Calu3 (cell line): ENCODE results near the gene MEST. TPM values are rescaled to one million over a fixed set of nuclear protein-coding genes. Genes with fewer than 3 reads are reported as not detected.

Experiments used
- BruUV-seq: library from RNA; stranded (reverse); fragments of 400-500 nt; replicated peaks from 2 replicates; lab custom pipeline; 2021; lab: Mats Ljungman, UMichigan
- CTCF ChIA-PET: fragments of 300-600 bp; sonication (Branson Sonifier 250); formaldehyde crosslinking; loops from one replicate; lab custom pipeline; 2022; ENCODE audit warnings: antibody characterized with exemption; lab: Charles Lee
- DNase-seq: peaks from one replicate; pipeline ENCODE4 v3.0.0; 2022
- H3K27ac Mint-ChIP-seq: one replicate; pipeline ENCODE4 v1.8.0; 2022; ENCODE audit warnings: mixed read lengths; ENCODE audit not compliant: unreplicated experiment
- H3K27me3 Mint-ChIP-seq: one replicate; pipeline ENCODE4 v1.8.0; 2022; ENCODE audit warnings: mixed read lengths; ENCODE audit not compliant: unreplicated experiment
- H3K36me3 Mint-ChIP-seq: one replicate; pipeline ENCODE4 v1.8.0; 2022; ENCODE audit warnings: mild to moderate bottlenecking, moderate library complexity, mixed read lengths; ENCODE audit not compliant: insufficient read depth, unreplicated experiment
- H3K4me1 Mint-ChIP-seq: one replicate; pipeline ENCODE4 v1.8.0; 2022; ENCODE audit warnings: mild to moderate bottlenecking, low read depth, mixed read lengths; ENCODE audit not compliant: unreplicated experiment
- H3K4me3 Mint-ChIP-seq: one replicate; pipeline ENCODE4 v1.8.0; 2022; ENCODE audit warnings: mild to moderate bottlenecking, low read depth, moderate library complexity, mixed read lengths; ENCODE audit not compliant: unreplicated experiment
- H3K9me3 Mint-ChIP-seq: one replicate; pipeline ENCODE4 v1.8.0; 2022; ENCODE audit warnings: low read depth, mixed read lengths; ENCODE audit not compliant: unreplicated experiment
- CTCF ChIP-seq: fragments of 200-600 bp; IDR thresholded peaks from one replicate; pipeline ENCODE4 v1.8.0; 2022; ENCODE audit warnings: antibody characterized with exemption; ENCODE audit not compliant: unreplicated experiment
- intact Hi-C: fragments of 100-400 bp; cut with micrococcal nuclease; formaldehyde crosslinking; loops from one replicate; pipeline ENCODE4 v1.10.0; 2022; ENCODE audit not compliant: unreplicated experiment
- total RNA-seq: library from RNA; stranded (reverse); gene quantifications from 2 replicates; pipeline ENCODE4 v1.2.3, GENCODE V29; 2022

Gene MEST
- total RNA-seq, 1 experiment from 2014 or later, result 62.6 TPM

GRCh38 chr7:130485734-130486113 is 6.2 kb upstream of the MEST start:
- no TSS peak for BruUV-seq
- no peak for DNase-seq
- Mint-ChIP-seq H3K27ac (peak overlapping the region; percentile 43), H3K4me3 (peak overlapping the region; percentile 89), H3K27me3 (peaks cover 8% of the 10 kb centered on the region), H3K9me3 (peaks cover 3% of the 10 kb centered on the region), H3K36me3 (peaks cover 22% of the 10 kb centered on the region), H3K4me1 (peaks cover 42% of the 10 kb centered on the region)
- TF ChIP-seq CTCF, result no peak
- CTCF ChIA-PET, result no interaction called here
- intact Hi-C loops, result loop anchor here (5.0 to 10.0 kb wide), 2 partner anchors 243 to 411 kb away; partner anchors contain the start of gene KLHDC10

- H3K27ac Mint-ChIP-seq, result peak overlapping the region; percentile 43
Measured at GRCh38 chr7:130486114-130486953, 5.6 kb upstream of the MEST start.

GRCh38 chr7:130486954-130487436 is 4.9 kb upstream of the MEST start:
- H3K4me1 Mint-ChIP-seq, result peaks cover 50% of the 10 kb centered on the region
- no TSS peak for BruUV-seq
- H3K27ac Mint-ChIP-seq, result peak overlapping the region; percentile 43
- peaks cover 3% of the 10 kb centered on the region for H3K9me3 Mint-ChIP-seq
- H3K4me3 Mint-ChIP-seq, result peak overlapping the region; percentile 89
- intact Hi-C loops, result loop anchor here (5.0 to 10.0 kb wide), 2 partner anchors 245 to 412 kb away; partner anchors contain the start of gene KLHDC10
- TF ChIP-seq CTCF, result no peak
- peaks cover 8% of the 10 kb centered on the region for H3K27me3 Mint-ChIP-seq
- DNase-seq, result no peak
- CTCF ChIA-PET, result no interaction called here
- peaks cover 33% of the 10 kb centered on the region for H3K36me3 Mint-ChIP-seq

More at GRCh38 chr7:130486114-130486953, 5.6 kb upstream of the MEST start:
- Mint-ChIP-seq H3K36me3 (peaks cover 27% of the 10 kb centered on the region), H3K4me3 (peak overlapping the region; percentile 89), H3K4me1 (peaks cover 46% of the 10 kb centered on the region), H3K9me3 (peaks cover 3% of the 10 kb centered on the region), H3K27me3 (peaks cover 8% of the 10 kb centered on the region)
- intact Hi-C loops, result loop anchor here (5.0 to 10.0 kb wide), 2 partner anchors 244 to 412 kb away; partner anchors contain the start of gene KLHDC10
- CTCF ChIA-PET, result no interaction called here
- BruUV-seq, result no TSS peak
- peak; percentile 87 for TF ChIP-seq CTCF
- DNase-seq, result peak; percentile 87

- Mint-ChIP-seq H3K36me3 (peaks cover 33% of the 10 kb centered on the region), H3K27ac (no peak overlapping the region), H3K27me3 (peaks cover 8% of the 10 kb centered on the region), H3K4me1 (peaks cover 50% of the 10 kb centered on the region), H3K4me3 (peak overlapping the region; percentile 27), H3K9me3 (peaks cover 3% of the 10 kb centered on the region)
- CTCF ChIA-PET, result interaction anchor here (0.6 to 1.1 kb wide), 2 partner anchors 23 to 360 kb away, joined by 3 read pairs; no protein-coding TSS in a partner anchor
- DNase-seq, result no peak
- intact Hi-C loops, result loop anchor here (5.0 to 10.0 kb wide), 2 partner anchors 246 to 414 kb away; partner anchors contain the start of gene KLHDC10
- TF ChIP-seq CTCF, result no peak
- BruUV-seq, result no TSS peak
Measured at GRCh38 chr7:130488392-130489139, 3.3 kb upstream of the MEST start.
